Fibroblast of mammary gland (primary cell): Measurements from ENCODE around the gene ARFGEF3.

Experiments used
- DNase-seq: peaks from one replicate; pipeline ENCODE4 v3.0.0-alpha.2; 2010; ENCODE audit warnings: low read depth
- H3K4me3 ChIP-seq: 2 replicates; pipeline ENCODE4 v1.5.1; 2011; ENCODE audit warnings: low read depth, mild to moderate bottlenecking, low read length, moderate library complexity; ENCODE audit not compliant: control insufficient read depth
- TF ChIP-seq, protein P1 (sequence below): conservative IDR thresholded peaks from 2 replicates; pipeline ENCODE4 v1.5.1; 2011; ENCODE audit warnings: low read depth, low read length, inconsistent platforms; ENCODE audit not compliant: control insufficient read depth, insufficient read depth

The ARFGEF3 gene

DNA sequence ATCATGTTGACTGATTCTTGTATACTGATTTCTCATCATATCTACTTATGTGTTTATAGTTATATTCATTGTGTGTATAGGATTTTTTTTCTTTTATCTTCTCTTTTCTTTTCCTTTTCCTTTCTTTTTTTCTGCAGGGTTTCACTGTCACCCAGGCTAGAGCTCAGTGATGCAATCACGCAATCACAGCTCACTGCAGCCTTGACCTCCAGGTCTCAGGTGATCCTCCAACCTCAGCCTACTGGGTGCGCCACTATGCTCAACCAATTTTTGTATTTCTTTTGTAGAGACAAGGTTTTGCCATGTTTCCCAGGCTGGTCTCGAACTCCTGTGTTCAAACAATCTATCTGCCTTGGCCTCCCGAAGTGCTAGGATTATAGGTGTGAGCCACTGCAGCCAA is 58.2 kb downstream of the ARFGEF3 start:
- H3K4me3 ChIP-seq = no peak overlapping the region
- no peak for DNase-seq
- TF ChIP-seq, protein P1, sequence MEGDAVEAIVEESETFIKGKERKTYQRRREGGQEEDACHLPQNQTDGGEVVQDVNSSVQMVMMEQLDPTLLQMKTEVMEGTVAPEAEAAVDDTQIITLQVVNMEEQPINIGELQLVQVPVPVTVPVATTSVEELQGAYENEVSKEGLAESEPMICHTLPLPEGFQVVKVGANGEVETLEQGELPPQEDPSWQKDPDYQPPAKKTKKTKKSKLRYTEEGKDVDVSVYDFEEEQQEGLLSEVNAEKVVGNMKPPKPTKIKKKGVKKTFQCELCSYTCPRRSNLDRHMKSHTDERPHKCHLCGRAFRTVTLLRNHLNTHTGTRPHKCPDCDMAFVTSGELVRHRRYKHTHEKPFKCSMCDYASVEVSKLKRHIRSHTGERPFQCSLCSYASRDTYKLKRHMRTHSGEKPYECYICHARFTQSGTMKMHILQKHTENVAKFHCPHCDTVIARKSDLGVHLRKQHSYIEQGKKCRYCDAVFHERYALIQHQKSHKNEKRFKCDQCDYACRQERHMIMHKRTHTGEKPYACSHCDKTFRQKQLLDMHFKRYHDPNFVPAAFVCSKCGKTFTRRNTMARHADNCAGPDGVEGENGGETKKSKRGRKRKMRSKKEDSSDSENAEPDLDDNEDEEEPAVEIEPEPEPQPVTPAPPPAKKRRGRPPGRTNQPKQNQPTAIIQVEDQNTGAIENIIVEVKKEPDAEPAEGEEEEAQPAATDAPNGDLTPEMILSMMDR = no peak

DNA sequence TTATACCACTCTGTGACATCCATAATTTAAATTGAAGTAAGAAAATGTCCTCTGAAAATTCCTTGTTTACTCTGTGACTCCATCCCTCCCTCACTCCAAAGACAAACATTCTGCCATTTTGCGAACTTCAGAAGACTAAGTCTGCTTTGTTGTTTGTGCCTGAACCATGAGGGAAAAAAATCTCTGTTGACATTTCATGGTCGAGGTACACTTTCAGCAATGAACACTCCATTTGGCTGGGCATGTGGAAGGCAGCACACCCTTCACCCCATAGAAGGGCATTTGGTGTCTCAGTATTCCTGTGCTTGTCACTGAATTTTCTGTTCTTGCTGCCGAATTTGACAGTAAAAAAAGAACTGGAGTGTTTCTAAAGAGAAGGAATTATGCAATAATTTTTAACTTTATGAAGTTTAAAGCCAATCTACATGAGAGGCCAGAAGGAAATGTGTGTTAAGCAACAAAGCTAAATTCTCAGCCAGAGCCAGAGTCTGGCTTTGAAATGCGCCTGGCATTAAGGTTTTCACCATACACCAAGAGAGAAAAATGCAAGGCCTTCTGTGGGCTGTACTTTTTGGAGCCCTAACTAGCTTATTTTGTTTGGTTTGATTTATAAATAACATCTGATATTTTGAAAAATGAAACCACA is 61.3 kb downstream of the ARFGEF3 start:
- no peak for DNase-seq
- no peak overlapping the region for H3K4me3 ChIP-seq
- TF ChIP-seq, protein P1 = no peak

DNA sequence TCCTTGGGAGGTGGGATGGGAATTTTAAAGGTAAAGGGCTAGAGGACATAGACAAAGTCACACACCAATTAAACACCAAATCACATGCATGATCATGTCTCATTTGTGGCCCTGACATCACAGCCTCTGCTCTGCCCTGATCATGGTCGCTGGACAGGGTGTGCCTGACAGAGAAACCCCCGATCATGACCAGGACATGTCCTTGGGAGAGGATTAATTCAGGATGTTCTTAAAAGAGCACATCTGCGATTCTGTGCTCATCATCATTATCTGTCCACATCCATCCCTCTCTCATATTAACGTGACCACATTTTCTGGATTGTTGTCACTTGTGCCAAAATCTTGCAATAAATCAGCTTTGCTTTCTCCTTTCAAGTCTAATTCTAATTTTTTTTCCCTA is 64.2 kb downstream of the ARFGEF3 start:
- TF ChIP-seq, protein P1 = no peak

DNA sequence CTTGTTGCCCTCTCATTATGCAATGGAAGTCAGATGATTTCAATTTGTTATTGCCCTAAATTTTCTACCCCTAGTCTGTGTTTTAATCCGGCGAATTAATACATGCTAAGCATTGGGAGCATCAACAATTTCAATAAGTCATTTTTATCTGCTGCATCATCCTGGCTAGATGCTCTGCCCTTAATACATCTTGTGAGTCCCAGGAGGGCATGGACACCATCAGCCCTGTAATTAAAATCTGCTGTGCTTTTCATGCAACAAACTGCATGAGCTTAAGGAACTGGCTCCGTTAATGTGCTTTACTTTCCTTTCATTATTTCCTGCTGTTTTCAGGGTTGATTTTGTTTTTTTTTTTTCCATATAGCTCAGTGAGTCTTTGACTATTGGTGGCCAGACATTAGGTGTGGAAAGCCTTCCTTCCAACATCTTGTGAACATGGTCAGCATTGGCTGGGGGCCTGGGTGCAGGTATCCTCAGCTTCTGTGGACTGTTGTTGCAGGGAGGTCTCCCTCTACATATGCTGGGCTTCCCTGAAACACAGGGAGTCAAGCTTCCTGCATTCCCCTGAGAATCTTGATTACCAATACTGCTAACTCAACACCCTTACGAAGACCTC is 65.1 kb downstream of the ARFGEF3 start:
- H3K4me3 ChIP-seq = no peak overlapping the region
- TF ChIP-seq, protein P1 = no peak
- peak; percentile 37 for DNase-seq

More for the DNA sequence above, 64.2 kb downstream of the ARFGEF3 start:
- DNase-seq = peak; percentile 6
- no peak overlapping the region for H3K4me3 ChIP-seq

DNA sequence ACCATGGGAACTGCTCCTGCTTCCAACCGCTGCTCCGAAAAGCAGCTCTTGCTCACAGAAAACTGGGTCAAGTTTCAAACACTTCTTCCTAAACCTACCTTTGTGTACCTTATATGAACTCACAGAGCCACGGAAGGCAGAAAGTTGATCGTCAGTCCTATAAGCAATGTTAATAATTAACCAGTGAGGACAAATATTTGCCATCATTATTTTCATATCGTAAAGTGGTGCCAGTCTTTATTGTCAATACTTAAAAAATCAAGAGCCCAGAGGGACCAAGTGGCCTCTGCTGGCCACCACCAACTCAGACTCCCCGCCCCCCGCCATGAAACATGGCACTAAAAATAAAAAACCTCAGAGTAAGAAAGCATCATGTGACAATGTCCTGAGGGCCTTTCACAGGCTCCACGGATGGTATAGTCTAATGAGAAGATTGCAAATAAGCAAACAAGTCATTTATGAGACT is 65.6 kb downstream of the ARFGEF3 start:
- TF ChIP-seq, protein P1 = no peak
- no peak overlapping the region for H3K4me3 ChIP-seq
- DNase-seq = no peak

DNA sequence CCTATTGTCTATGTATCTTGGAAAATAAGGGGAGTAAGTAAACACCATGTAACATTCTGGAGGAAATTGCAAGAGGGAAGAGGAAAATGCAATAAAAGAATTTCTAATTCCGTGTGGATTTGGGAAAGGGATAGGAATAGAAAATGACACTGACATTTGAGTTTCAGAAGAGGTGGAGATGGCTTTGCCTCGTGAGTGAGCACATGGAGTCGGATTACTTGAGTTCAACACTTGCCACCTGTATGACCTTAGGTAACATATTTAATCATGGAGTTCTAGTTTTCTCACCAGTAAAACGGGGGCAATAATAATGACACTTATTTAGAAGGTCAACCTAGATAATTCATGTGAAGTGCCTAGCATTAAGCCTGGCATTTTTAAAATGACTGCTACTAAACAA is 67.3 kb downstream of the ARFGEF3 start:
- DNase-seq = no peak
- TF ChIP-seq, protein P1 = no peak
- no peak overlapping the region for H3K4me3 ChIP-seq
